KBM-7 (cell line): ENCODE results near the gene PGM3.

Experiments used
- DNase-seq: peaks from one replicate; pipeline ENCODE4 v3.0.0-alpha.2; 2015
- in situ Hi-C: fragments of 300-500 bp; cut with MboI; formaldehyde crosslinking; loops from 2 replicates; pipeline ENCODE4 v1.14.3; 2020; ENCODE audit warnings: low sequenced_read_pairs, low pct_unique_long_range_greater_than_20kb, mixed read lengths

PGM3 gene

GRCh38 chr6:83188501-83188900 is 4.6 kb downstream of the PGM3 start:
- in situ Hi-C loops, result no loop called here
- DNase-seq, result no peak

GRCh38 chr6:83185096-83185495 is 8.0 kb downstream of the PGM3 start:
- in situ Hi-C loops, result no loop called here
- no peak for DNase-seq

- no peak for DNase-seq
- in situ Hi-C loops, result no loop called here
Measured at GRCh38 chr6:83183082-83183828, 9.8 kb downstream of the PGM3 start.

- no peak for DNase-seq
- in situ Hi-C loops, result no loop called here
Measured at GRCh38 chr6:83182114-83182513, 11.0 kb downstream of the PGM3 start.

GRCh38 chr6:83180426-83180950 is 12.6 kb downstream of the PGM3 start:
- DNase-seq, result no peak
- in situ Hi-C loops, result no loop called here

- no peak for DNase-seq
- in situ Hi-C loops, result no loop called here
Measured at GRCh38 chr6:83176246-83176645, 16.8 kb downstream of the PGM3 start.

- in situ Hi-C loops, result no loop called here
- no peak for DNase-seq
Measured at GRCh38 chr6:83169511-83169910, 23.6 kb downstream of the PGM3 start.

GRCh38 chr6:83169106-83169505 is 24.0 kb downstream of the PGM3 start:
- in situ Hi-C loops, result no loop called here
- DNase-seq, result no peak

- in situ Hi-C loops, result no loop called here
- DNase-seq, result no peak
Measured at GRCh38 chr6:83168556-83168955, 24.5 kb downstream of the PGM3 start.

- DNase-seq, result no peak
- in situ Hi-C loops, result no loop called here
Measured at GRCh38 chr6:83167726-83168278, 25.3 kb downstream of the PGM3 start.

- in situ Hi-C loops, result no loop called here
- DNase-seq, result no peak
Measured at GRCh38 chr6:83160167-83160566, 32.9 kb downstream of the PGM3 start.

- in situ Hi-C loops, result no loop called here
- no peak for DNase-seq
Measured at GRCh38 chr6:83155794-83156193, 37.3 kb downstream of the PGM3 start.

GRCh38 chr6:83153883-83154521 is 39.1 kb downstream of the PGM3 start:
- no peak for DNase-seq
- in situ Hi-C loops, result no loop called here

- in situ Hi-C loops, result no loop called here
- no peak for DNase-seq
Measured at GRCh38 chr6:83152913-83153312, 40.2 kb downstream of the PGM3 start.

GRCh38 chr6:83151114-83151513 is 42.0 kb downstream of the PGM3 start:
- DNase-seq, result no peak
- in situ Hi-C loops, result no loop called here

GRCh38 chr6:83138758-83139157 is 54.3 kb downstream of the PGM3 start:
- in situ Hi-C loops, result no loop called here
- DNase-seq, result no peak

- no peak for DNase-seq
- in situ Hi-C loops, result no loop called here
Measured at GRCh38 chr6:83138118-83138722, 54.8 kb downstream of the PGM3 start.

- no peak for DNase-seq
- in situ Hi-C loops, result no loop called here
Measured at GRCh38 chr6:83132121-83132520, 60.9 kb downstream of the PGM3 start.

GRCh38 chr6:83127976-83128375 is 65.1 kb downstream of the PGM3 start:
- DNase-seq, result no peak
- in situ Hi-C loops, result no loop called here

- DNase-seq, result no peak
- in situ Hi-C loops, result no loop called here
Measured at GRCh38 chr6:83127258-83127657, 65.8 kb downstream of the PGM3 start.
